Measurements from ENCODE around the gene TMC1.

- TF ChIP-seq ATF3 (IDR thresholded peaks at IDR 0.05; ENCODE audit: borderline replicate concordance, extremely low read depth, low read depth, low read length) = no peak
- TF ChIP-seq ZNF274 (IDR thresholded peaks at IDR 0.05; ENCODE audit: insufficient read depth, insufficient read length) = no peak
- no peak for TF ChIP-seq SP1 (IDR thresholded peaks at IDR 0.05; ENCODE audit: low read depth, low read length)
- no peak for TF ChIP-seq CTCF (IDR thresholded peaks at IDR 0.05 in 2 of 3, conservative IDR thresholded peaks at IDR 0.05 in 1 of 3; ENCODE audit: control insufficient read depth in 2 of 3, extremely low read depth in 1 of 3, insufficient read depth in 1 of 3, low read depth in 3 of 3, low read length in 3 of 3)
- TF ChIP-seq USF2 (IDR thresholded peaks at IDR 0.05; ENCODE audit: borderline replicate concordance, low read depth, low read length) = no peak
- no peak for TF ChIP-seq BCLAF1 (IDR thresholded peaks at IDR 0.05)
- no peak for TF ChIP-seq PBX3 (IDR thresholded peaks at IDR 0.05; ENCODE audit: insufficient replicate concordance, low read depth, low read length)
- TF ChIP-seq SRF (IDR thresholded peaks at IDR 0.05; ENCODE audit: low read depth in 2 of 2, low read length in 2 of 2) = no peak
- TF ChIP-seq SREBF2 (IDR thresholded peaks at IDR 0.05; ENCODE audit: low read length) = no peak
These were observed 44.1 kb downstream of the TMC1 start for GRCh38 chr9:72565535-72565934.

Measured in GM12878 (cell line).